Measurements from ENCODE around the gene PDCD10. TPM values are rescaled to one million over a fixed set of nuclear protein-coding genes. Genes with fewer than 3 reads are reported as not detected.

The PDCD10 gene
- total and polyA plus RNA-seq, 4 experiments from 2014 or later = 43.8 to 133 (median 77.3) TPM

DNA sequence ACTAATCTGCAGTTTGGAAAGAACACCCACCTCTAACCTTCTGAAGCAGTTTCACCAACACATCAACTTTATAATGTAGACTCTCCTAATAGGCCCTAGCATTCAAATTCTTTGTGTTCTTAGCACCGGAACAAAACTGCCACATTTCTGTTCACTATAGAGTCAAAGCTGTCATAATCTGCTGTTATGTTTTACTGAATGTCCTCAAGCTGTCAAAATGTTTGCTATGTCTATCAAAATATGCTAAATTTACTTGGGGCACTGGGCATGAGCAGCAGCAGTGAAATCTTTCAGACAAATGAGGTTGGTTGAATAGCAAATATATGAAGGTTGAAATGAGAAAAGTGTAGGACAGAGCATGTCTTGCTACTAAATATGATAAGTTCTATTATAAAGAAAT lies 82.9 kb downstream of the PDCD10 start:
- Mint-ChIP-seq H3K4me1 (peaks cover 0 to 5% (median 4%) of the 10 kb centered on the region in 4 donors), H3K36me3 (no peaks in the 10 kb centered on the region), H3K4me3 (no peak overlapping the region), H3K9me3 (peaks cover 0 to 2% (median 0%) of the 10 kb centered on the region in 8 donors), H3K27ac (no peak overlapping the region), H3K27me3 (no peaks in the 10 kb centered on the region)
- Histone ChIP-seq H3K27ac (ENCODE audit: low read depth, low read length) (no peak overlapping the region), H3K36me3 (ENCODE audit: insufficient read depth, low read length) (no peaks in the 10 kb centered on the region), H3K4me3 (ENCODE audit: low read length in 2 of 2) (no peak overlapping the region), H3K4me1 (ENCODE audit: insufficient read depth, low read length) (no peaks in the 10 kb centered on the region), H3K27me3 (ENCODE audit: insufficient read depth, low read length) (no peaks in the 10 kb centered on the region), H3K9me3 (ENCODE audit: control insufficient read depth in 1 of 2, low read length in 2 of 2) (no peaks in the 10 kb centered on the region)
- CTCF ChIA-PET (ENCODE audit: partially characterized antibody) = no interaction called here
- intact Hi-C loops (cut with micrococcal nuclease) = no loop called here
- POLR2A ChIA-PET (ENCODE audit: partially characterized antibody) = no interaction called here
- DNase-seq = no peak

DNA sequence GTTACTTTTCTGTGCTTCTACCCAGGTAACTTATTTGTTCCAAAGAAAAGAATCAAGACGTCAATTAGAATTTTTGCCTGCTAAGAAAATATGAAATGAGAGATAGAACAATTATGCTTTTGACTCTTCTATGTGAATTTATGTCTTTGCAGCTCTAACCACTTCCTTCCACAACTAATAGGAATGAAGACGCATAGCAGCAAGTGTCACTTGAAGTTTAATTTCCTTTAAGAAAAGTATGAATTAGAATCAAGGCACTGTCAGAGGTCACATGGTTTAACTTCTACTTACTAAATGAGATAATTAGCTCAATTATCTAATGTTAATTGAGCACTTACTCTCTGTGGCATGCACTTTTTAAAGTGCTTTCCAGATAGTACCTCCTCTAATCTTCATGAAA lies 84.2 kb downstream of the PDCD10 start:
- Mint-ChIP-seq H3K4me1 (peaks cover 0 to 5% (median 4%) of the 10 kb centered on the region in 4 donors), H3K4me3 (no peak overlapping the region)
- CTCF ChIA-PET (ENCODE audit: partially characterized antibody) = no interaction called here

DNA sequence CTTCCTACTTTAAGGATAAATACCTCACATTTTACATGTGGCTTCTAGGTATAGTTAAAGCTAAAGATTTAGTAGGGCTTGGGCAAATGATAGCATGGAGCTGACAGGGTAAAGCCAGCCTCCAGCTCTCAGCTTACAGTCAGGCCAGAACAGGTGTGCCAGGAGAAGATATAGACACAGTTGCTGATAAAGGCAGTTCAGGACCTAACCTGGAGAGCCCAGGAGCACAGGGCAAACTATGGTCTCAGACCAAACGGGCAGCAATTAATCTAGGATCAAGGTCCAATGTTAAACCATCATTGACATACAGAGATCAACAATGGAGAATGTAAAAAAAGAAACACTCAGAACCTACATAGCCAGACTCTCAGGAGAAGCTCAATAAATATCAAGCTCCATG lies 84.9 kb downstream of the PDCD10 start:
- H3K4me1 Mint-ChIP-seq = peaks cover 0 to 5% (median 4%) of the 10 kb centered on the region in 4 donors
- Histone ChIP-seq H3K27me3 (ENCODE audit: insufficient read depth, low read length) (no peaks in the 10 kb centered on the region), H3K27ac (ENCODE audit: low read depth, low read length) (no peak overlapping the region), H3K4me1 (ENCODE audit: insufficient read depth, low read length) (no peaks in the 10 kb centered on the region), H3K36me3 (ENCODE audit: insufficient read depth, low read length) (no peaks in the 10 kb centered on the region), H3K4me3 (ENCODE audit: low read length in 2 of 2) (no peak overlapping the region), H3K9me3 (ENCODE audit: control insufficient read depth in 1 of 2, low read length in 2 of 2) (no peaks in the 10 kb centered on the region)
- intact Hi-C loops (cut with micrococcal nuclease) = no loop called here
- no peak overlapping the region for H3K27ac Mint-ChIP-seq
- DNase-seq = no peak
- ChIA-PET CTCF (ENCODE audit: partially characterized antibody) (no interaction called here), POLR2A (ENCODE audit: partially characterized antibody) (no interaction called here)
- H3K36me3 Mint-ChIP-seq = peaks cover 0 to 8% of the 10 kb centered on the region in 2 donors
- H3K9me3 Mint-ChIP-seq = peaks cover 0 to 11% (median 7%) of the 10 kb centered on the region in 8 donors
- no peak overlapping the region for H3K4me3 Mint-ChIP-seq
- H3K27me3 Mint-ChIP-seq = peaks cover 0 to 2% of the 10 kb centered on the region in 2 donors

More for the DNA sequence above, 84.2 kb downstream of the PDCD10 start:
- peaks cover 0 to 7% of the 10 kb centered on the region in 2 donors for H3K36me3 Mint-ChIP-seq
- no peak overlapping the region for H3K27ac ChIP-seq (ENCODE audit: low read depth, low read length)
- DNase-seq = no peak
- no peaks in the 10 kb centered on the region for H3K36me3 ChIP-seq (ENCODE audit: insufficient read depth, low read length)
- intact Hi-C loops (cut with micrococcal nuclease) = no loop called here
- peaks cover 0 to 8% (median 6%) of the 10 kb centered on the region in 8 donors for H3K9me3 Mint-ChIP-seq
- POLR2A ChIA-PET (ENCODE audit: partially characterized antibody) = no interaction called here
- no peak overlapping the region for H3K4me3 ChIP-seq (ENCODE audit: low read length in 2 of 2)
- no peaks in the 10 kb centered on the region for H3K4me1 ChIP-seq (ENCODE audit: insufficient read depth, low read length)
- no peaks in the 10 kb centered on the region for H3K9me3 ChIP-seq (ENCODE audit: control insufficient read depth in 1 of 2, low read length in 2 of 2)
- no peak overlapping the region for H3K27ac Mint-ChIP-seq
- no peaks in the 10 kb centered on the region for H3K27me3 ChIP-seq (ENCODE audit: insufficient read depth, low read length)
- H3K27me3 Mint-ChIP-seq = peaks cover 0 to 2% of the 10 kb centered on the region in 2 donors

DNA sequence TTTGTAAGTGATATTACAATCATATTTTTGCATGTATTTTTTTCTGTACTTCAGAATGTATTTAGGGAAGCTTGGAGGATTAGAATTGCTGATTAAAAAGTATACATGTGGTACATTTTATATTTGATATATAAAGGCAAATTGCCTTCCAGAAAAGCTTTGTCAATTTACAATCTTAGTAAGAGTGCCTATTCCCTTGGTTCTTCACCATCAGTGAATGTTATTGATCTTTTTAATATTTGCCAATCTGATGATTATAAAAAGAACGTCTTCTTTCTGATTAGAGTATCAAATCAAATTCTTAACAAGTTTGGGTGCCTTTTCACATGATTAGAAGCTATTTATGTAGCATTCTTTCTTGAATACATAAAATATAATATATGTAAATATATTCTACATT lies 90.1 kb downstream of the PDCD10 start:
- ChIA-PET POLR2A (ENCODE audit: partially characterized antibody) (no interaction called here), CTCF (ENCODE audit: partially characterized antibody) (no interaction called here)
- intact Hi-C loops (cut with micrococcal nuclease) = no loop called here
- no peaks in the 10 kb centered on the region for H3K4me1 Mint-ChIP-seq
- H3K27me3 Mint-ChIP-seq = peaks cover 0 to 4% of the 10 kb centered on the region in 2 donors
- Histone ChIP-seq H3K36me3 (ENCODE audit: insufficient read depth, low read length) (no peaks in the 10 kb centered on the region), H3K4me1 (ENCODE audit: insufficient read depth, low read length) (no peaks in the 10 kb centered on the region), H3K9me3 (ENCODE audit: control insufficient read depth in 1 of 2, low read length in 2 of 2) (no peaks in the 10 kb centered on the region), H3K4me3 (ENCODE audit: low read length in 2 of 2) (no peak overlapping the region), H3K27me3 (ENCODE audit: insufficient read depth, low read length) (no peaks in the 10 kb centered on the region), H3K27ac (ENCODE audit: low read depth, low read length) (no peak overlapping the region)
- H3K4me3 Mint-ChIP-seq = no peak overlapping the region
- H3K36me3 Mint-ChIP-seq = peaks cover 0 to 8% of the 10 kb centered on the region in 2 donors
- no peak overlapping the region for H3K27ac Mint-ChIP-seq
- H3K9me3 Mint-ChIP-seq = peaks cover 3 to 30% (median 15%) of the 10 kb centered on the region in 8 donors
- DNase-seq = no peak

Other genes starting within 250 kb of the PDCD10 start
- gene WDR49, start 81.0 kb downstream of the PDCD10 start, total RNA-seq = under 1 TPM in 1 of 2 experiments, not detected in 1; 0.53 TPM
- gene WDR49, start 81.0 kb downstream of the PDCD10 start, polyA plus RNA-seq = not detected
- 1 to 10 TPM; 4.3 to 4.9 TPM for gene SERPINI1, start 829 bp upstream of the PDCD10 start, total RNA-seq
- 10 to 100 TPM; 14.7 to 16.9 TPM for gene SERPINI1, start 829 bp upstream of the PDCD10 start, polyA plus RNA-seq

Data from CD4-positive, alpha-beta memory T cell (primary cell).